ENCODE results near the gene HOXA6. TPM values are rescaled to one million over a fixed set of nuclear protein-coding genes. Genes with fewer than 3 reads are reported as not detected.
A peak's percentile ranks its signal among the peaks of the same experiment; 100 is the strongest.

HOXA6 gene
- total RNA-seq, 1 experiment from 2014 or later, result not detected

DNA sequence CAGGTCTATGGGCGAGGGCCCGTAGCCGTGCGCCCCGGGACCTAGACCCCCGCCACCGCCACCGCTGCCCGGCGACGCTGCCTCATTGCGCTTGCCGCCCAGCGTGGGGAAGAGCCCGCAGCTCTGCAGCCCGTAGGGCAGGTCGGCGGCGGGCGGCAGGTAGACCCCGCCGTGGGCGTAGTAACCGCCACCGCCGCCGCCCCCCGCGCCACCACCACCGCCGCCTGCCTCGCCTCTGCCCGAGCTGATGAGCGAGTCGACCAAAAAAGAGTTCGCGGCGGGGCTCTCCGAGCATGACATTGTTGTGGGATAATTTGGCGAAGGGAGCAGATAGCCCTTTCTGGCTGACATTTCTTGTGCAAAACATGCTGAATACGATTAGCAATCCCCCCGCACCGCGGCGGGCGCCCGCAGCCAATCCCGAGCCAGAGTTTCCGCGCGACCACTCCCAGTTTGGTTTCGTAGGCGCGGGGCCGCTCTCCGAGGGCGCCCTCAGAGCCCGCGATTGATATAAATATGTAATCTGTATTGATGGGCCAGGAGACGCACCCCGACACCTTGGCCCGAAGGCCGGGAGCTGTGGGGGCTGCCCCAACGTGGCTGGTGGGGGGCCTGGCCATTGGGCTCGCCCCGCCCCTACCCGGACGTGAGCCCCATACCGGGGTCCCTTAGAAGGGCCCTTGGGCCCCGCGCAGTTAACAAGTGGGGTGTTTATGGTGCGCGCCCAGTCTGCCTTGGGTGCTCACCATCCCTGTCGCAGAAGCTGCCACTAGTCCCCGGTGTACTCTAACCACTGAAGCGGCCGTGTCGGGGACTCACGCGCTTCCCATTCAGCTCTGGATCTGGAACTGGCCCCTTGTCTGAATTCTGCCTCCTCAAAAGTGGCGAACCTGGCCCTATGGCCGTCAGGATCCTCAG lies 26.6 kb upstream of the HOXA6 start, which contains the start of gene HOXA10:
TSS of gene HOXA10 (minus strand) at position 365 of the 918 bp plus-strand sequence. CDS start at position 351, 14 bp downstream.
- ChIA-PET CTCF (interaction anchor here (1.0 to 1.6 kb wide), 4 partner anchors 13 to 76 kb away, joined by 3 to 5 read pairs (median 4); no protein-coding TSS in a partner anchor), POLR2A (no interaction called here)
- no peak for TF ChIP-seq NFYB (CRISPR knock-in tag; conservative IDR thresholded peaks at IDR 0.05; ENCODE audit: low read depth)
- TF ChIP-seq NR2C2 (CRISPR knock-in tag; IDR thresholded peaks at IDR 0.05), result no peak
- TF ChIP-seq, protein P1, sequence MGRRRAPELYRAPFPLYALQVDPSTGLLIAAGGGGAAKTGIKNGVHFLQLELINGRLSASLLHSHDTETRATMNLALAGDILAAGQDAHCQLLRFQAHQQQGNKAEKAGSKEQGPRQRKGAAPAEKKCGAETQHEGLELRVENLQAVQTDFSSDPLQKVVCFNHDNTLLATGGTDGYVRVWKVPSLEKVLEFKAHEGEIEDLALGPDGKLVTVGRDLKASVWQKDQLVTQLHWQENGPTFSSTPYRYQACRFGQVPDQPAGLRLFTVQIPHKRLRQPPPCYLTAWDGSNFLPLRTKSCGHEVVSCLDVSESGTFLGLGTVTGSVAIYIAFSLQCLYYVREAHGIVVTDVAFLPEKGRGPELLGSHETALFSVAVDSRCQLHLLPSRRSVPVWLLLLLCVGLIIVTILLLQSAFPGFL (CRISPR knock-in tag; IDR thresholded peaks at IDR 0.05; ENCODE audit: borderline replicate concordance), result no peak
- TF ChIP-seq, protein P2, sequence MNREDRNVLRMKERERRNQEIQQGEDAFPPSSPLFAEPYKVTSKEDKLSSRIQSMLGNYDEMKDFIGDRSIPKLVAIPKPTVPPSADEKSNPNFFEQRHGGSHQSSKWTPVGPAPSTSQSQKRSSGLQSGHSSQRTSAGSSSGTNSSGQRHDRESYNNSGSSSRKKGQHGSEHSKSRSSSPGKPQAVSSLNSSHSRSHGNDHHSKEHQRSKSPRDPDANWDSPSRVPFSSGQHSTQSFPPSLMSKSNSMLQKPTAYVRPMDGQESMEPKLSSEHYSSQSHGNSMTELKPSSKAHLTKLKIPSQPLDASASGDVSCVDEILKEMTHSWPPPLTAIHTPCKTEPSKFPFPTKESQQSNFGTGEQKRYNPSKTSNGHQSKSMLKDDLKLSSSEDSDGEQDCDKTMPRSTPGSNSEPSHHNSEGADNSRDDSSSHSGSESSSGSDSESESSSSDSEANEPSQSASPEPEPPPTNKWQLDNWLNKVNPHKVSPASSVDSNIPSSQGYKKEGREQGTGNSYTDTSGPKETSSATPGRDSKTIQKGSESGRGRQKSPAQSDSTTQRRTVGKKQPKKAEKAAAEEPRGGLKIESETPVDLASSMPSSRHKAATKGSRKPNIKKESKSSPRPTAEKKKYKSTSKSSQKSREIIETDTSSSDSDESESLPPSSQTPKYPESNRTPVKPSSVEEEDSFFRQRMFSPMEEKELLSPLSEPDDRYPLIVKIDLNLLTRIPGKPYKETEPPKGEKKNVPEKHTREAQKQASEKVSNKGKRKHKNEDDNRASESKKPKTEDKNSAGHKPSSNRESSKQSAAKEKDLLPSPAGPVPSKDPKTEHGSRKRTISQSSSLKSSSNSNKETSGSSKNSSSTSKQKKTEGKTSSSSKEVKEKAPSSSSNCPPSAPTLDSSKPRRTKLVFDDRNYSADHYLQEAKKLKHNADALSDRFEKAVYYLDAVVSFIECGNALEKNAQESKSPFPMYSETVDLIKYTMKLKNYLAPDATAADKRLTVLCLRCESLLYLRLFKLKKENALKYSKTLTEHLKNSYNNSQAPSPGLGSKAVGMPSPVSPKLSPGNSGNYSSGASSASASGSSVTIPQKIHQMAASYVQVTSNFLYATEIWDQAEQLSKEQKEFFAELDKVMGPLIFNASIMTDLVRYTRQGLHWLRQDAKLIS (CRISPR knock-in tag; IDR thresholded peaks at IDR 0.05; ENCODE audit: borderline replicate concordance), result no peak
- TF ChIP-seq JAZF1 (CRISPR knock-in tag; IDR thresholded peaks at IDR 0.05), result no peak
- no peak for TF ChIP-seq ZNF263 (CRISPR knock-in tag; IDR thresholded peaks at IDR 0.05; ENCODE audit: low read depth)
- no peak for TF ChIP-seq ZNF121 (CRISPR knock-in tag; IDR thresholded peaks at IDR 0.05)
- TF ChIP-seq, protein P3, sequence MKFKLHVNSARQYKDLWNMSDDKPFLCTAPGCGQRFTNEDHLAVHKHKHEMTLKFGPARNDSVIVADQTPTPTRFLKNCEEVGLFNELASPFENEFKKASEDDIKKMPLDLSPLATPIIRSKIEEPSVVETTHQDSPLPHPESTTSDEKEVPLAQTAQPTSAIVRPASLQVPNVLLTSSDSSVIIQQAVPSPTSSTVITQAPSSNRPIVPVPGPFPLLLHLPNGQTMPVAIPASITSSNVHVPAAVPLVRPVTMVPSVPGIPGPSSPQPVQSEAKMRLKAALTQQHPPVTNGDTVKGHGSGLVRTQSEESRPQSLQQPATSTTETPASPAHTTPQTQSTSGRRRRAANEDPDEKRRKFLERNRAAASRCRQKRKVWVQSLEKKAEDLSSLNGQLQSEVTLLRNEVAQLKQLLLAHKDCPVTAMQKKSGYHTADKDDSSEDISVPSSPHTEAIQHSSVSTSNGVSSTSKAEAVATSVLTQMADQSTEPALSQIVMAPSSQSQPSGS (CRISPR knock-in tag; IDR thresholded peaks at IDR 0.05; ENCODE audit: borderline replicate concordance, low read depth), result no peak
- TF ChIP-seq, protein P4, sequence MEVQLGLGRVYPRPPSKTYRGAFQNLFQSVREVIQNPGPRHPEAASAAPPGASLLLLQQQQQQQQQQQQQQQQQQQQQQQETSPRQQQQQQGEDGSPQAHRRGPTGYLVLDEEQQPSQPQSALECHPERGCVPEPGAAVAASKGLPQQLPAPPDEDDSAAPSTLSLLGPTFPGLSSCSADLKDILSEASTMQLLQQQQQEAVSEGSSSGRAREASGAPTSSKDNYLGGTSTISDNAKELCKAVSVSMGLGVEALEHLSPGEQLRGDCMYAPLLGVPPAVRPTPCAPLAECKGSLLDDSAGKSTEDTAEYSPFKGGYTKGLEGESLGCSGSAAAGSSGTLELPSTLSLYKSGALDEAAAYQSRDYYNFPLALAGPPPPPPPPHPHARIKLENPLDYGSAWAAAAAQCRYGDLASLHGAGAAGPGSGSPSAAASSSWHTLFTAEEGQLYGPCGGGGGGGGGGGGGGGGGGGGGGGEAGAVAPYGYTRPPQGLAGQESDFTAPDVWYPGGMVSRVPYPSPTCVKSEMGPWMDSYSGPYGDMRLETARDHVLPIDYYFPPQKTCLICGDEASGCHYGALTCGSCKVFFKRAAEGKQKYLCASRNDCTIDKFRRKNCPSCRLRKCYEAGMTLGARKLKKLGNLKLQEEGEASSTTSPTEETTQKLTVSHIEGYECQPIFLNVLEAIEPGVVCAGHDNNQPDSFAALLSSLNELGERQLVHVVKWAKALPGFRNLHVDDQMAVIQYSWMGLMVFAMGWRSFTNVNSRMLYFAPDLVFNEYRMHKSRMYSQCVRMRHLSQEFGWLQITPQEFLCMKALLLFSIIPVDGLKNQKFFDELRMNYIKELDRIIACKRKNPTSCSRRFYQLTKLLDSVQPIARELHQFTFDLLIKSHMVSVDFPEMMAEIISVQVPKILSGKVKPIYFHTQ (CRISPR knock-in tag; IDR thresholded peaks at IDR 0.05), result no peak
- Mint-ChIP-seq H3K9me3 (no peaks in the 10 kb centered on the region), H3K27ac (no peak within 1 kb of the TSS), H3K4me3 (peak within 1 kb of the TSS; percentile 50; the same call in 1 of the 2 replicates), H3K4me1 (peaks cover 20% of the 10 kb centered on the region), H3K36me3 (0 out of 2 replicates have a peak, but pooled peaks cover 2% of the 10 kb centered on the region), H3K27me3 (ENCODE audit: low read depth) (peaks cover 99% of the 10 kb centered on the region)
- ATAC-seq (no peak), DNase-seq (ENCODE audit: low spot score) (no peak)

DNA sequence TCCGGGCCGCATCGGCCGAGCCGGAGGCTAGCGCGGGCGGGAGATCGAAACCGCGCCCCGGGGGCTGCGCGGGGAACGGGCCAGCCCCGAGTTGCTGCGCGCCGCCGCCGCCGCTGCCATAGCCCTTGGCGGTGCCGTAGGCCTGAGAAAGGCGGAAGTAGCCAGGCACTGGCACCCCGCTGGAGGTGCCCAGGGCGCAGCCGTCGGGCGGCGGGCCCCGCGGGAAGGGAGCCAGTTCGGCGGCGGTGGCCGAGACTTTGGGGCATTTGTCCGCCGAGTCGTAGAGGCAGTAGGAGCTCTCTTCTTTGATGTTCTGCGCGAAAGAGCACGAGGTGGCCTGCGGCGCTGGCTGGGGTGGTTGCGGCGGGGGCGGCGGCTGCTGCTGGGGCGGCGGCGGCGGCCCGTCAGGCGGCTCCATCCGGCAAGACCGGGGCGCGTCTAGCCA lies 26.0 kb upstream of the HOXA6 start:
- H3K27ac Mint-ChIP-seq, result no peak overlapping the region
- H3K4me3 Mint-ChIP-seq, result no peak overlapping the region
- CTCF ChIA-PET, result interaction anchor here (0.9 to 1.4 kb wide), 3 partner anchors 12 to 23 kb away, joined by 3 to 5 read pairs (median 4); no protein-coding TSS in a partner anchor
- ATAC-seq, result no peak
- peaks cover 21% of the 10 kb centered on the region for H3K4me1 Mint-ChIP-seq
- H3K9me3 Mint-ChIP-seq, result no peaks in the 10 kb centered on the region
- no peak for DNase-seq (ENCODE audit: low spot score)
- H3K36me3 Mint-ChIP-seq, result 0 out of 2 replicates have a peak, but pooled peaks cover 2% of the 10 kb centered on the region
- TF ChIP-seq, protein P5, sequence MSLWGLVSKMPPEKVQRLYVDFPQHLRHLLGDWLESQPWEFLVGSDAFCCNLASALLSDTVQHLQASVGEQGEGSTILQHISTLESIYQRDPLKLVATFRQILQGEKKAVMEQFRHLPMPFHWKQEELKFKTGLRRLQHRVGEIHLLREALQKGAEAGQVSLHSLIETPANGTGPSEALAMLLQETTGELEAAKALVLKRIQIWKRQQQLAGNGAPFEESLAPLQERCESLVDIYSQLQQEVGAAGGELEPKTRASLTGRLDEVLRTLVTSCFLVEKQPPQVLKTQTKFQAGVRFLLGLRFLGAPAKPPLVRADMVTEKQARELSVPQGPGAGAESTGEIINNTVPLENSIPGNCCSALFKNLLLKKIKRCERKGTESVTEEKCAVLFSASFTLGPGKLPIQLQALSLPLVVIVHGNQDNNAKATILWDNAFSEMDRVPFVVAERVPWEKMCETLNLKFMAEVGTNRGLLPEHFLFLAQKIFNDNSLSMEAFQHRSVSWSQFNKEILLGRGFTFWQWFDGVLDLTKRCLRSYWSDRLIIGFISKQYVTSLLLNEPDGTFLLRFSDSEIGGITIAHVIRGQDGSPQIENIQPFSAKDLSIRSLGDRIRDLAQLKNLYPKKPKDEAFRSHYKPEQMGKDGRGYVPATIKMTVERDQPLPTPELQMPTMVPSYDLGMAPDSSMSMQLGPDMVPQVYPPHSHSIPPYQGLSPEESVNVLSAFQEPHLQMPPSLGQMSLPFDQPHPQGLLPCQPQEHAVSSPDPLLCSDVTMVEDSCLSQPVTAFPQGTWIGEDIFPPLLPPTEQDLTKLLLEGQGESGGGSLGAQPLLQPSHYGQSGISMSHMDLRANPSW (CRISPR knock-in tag; conservative IDR thresholded peaks at IDR 0.05; ENCODE audit: low read depth), result 0 out of 2 replicates have a peak, but pooled peaks have one; percentile 48
- TF ChIP-seq TEAD4 (CRISPR knock-in tag; IDR thresholded peaks at IDR 0.05), result no peak
- TF ChIP-seq NR3C1 (CRISPR knock-in tag; conservative IDR thresholded peaks at IDR 0.05; ENCODE audit: low read depth), result no peak
- no peak for TF ChIP-seq FOXP1 (CRISPR knock-in tag; IDR thresholded peaks at IDR 0.05; ENCODE audit: borderline replicate concordance)
- no peak for TF ChIP-seq ZNF263 (CRISPR knock-in tag; IDR thresholded peaks at IDR 0.05; ENCODE audit: low read depth)
- TF ChIP-seq, protein P6, sequence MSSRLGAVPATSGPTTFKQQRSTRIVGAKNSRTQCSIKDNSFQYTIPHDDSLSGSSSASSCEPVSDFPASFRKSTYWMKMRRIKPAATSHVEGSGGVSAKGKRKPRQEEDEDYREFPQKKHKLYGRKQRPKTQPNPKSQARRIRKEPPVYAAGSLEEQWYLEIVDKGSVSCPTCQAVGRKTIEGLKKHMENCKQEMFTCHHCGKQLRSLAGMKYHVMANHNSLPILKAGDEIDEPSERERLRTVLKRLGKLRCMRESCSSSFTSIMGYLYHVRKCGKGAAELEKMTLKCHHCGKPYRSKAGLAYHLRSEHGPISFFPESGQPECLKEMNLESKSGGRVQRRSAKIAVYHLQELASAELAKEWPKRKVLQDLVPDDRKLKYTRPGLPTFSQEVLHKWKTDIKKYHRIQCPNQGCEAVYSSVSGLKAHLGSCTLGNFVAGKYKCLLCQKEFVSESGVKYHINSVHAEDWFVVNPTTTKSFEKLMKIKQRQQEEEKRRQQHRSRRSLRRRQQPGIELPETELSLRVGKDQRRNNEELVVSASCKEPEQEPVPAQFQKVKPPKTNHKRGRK (CRISPR knock-in tag; IDR thresholded peaks at IDR 0.05; ENCODE audit: borderline replicate concordance), result no peak
- TF ChIP-seq, protein P7, sequence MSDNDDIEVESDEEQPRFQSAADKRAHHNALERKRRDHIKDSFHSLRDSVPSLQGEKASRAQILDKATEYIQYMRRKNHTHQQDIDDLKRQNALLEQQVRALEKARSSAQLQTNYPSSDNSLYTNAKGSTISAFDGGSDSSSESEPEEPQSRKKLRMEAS (CRISPR knock-in tag; IDR thresholded peaks at IDR 0.05), result no peak
- TF ChIP-seq NR2C2 (CRISPR knock-in tag; IDR thresholded peaks at IDR 0.05), result no peak
- POLR2A ChIA-PET, result no interaction called here
- H3K27me3 Mint-ChIP-seq (ENCODE audit: low read depth), result peaks cover 99% of the 10 kb centered on the region
